ENCODE measurements around the gene COX8A.
"Not testable (repeated sequence)": the region's sequence is repeated elsewhere in the genome, so short reads cannot be mapped to it uniquely, and the experiment has no call there.

The COX8A gene, protein sequence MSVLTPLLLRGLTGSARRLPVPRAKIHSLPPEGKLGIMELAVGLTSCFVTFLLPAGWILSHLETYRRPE

GRCh38 chr11:63974259-63975143 is at the start of gene COX8A:
COX8A (plus strand) TSS chr11:63974620; CDS start chr11:63974681, 61 bp downstream.
- DNase-seq = peak; percentile 80 to 96 (median 93)

GRCh38 chr11:63929616-63930015 is 44.8 kb upstream of the COX8A start:
- DNase-seq = no peak

DNA sequence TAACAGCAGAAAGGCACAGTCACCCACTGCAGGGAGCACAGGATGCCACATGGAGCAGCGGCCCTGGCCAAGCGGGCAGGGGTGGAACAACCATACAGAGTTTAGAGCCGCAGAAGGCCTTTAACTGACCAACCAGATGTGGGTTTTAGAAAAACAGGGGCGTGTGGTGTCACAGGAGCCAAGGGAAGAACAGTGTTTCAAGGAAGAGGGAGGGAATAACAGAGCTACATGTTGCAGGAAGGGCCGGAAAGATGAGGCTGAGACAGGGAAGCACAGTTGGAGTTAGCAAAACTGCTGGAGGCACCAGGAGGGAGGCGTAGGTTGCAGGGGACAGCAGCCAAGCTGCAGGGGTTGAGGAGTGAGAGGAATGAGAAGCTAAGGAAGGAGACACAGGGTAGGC is 43.4 kb upstream of the COX8A start:
- DNase-seq = no peak

DNA sequence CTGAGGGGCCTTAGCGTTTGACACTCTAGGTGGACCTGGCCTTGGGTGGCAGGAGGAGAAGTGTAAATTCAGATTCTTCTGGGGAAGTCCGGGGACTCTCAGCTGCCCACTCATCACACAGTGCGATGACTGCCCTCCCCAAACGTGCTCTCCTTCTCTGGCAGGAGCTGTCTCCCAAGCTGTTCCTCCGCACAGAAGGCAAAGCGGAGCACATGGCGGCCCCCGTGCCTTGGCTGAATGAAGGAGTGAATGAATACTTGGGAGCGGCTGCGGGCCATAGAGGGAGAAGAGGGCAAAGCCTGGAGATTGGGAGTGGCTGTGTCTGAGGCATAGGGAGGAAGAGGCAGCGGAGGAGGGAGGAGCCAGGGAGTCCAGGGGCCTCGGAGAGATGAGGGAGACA is 42.5 kb upstream of the COX8A start:
- DNase-seq = no peak

DNA sequence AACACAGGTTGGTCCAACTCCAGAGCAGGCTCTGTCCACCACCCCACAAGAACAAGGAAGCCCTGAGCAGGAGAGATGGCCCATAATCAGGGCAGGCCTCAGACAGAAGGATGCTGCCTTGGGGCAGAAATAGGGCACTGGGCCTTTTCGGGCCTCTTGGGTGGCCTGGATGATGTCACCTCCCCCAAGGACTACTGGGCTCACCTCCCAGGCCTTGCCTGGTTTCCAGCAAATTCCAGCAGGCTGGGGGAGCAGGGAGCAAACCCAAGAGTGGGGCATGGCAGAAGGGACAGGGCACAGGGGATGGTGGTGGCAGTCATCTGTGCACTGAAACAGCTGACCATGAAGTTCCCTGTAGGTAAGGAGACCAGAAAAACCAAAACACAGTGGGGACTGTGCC is 41.0 kb upstream of the COX8A start:
- no peak for DNase-seq

DNA sequence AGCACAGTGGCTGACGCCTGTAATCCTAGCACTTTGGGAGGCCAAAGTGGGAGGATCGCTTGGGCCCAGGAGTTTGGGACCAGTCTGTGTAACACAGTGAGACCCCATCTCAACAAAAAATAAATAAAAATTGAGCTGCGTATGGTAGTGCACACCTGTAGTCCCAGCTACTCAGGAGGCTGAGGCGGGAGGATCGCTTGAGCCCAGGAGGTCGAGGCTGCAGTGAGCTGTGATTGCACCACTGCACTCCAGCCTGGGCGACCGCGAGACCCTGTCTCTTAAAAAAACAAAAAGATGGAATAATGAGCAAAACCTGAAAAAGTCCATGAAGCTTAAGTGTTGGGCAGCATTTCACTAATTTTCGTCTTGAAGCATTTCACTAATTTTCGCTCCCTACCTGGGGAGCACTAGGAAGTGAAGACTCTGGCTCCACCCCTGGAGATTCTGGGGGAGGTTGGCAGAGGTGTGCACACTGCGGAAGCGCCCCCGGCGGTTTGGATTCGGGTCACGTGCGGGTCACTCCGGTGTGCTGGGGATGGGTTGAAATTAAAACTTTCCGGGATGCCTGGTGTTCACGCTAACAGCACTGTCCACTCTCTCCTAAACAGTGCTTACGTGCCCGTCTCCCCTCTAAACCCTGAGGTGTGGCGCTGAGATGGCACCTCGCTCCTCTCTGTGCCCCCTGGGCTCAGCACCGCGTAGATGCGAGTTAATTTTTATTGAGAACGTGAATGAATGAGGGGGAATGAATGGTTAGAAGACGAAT is 36.5 kb upstream of the COX8A start:
- DNase-seq = peak in 1 of 6 experiments; percentile 12

GRCh38 chr11:63938479-63939396 is 35.7 kb upstream of the COX8A start, which contains the start of gene NAA40:
NAA40 (plus strand) TSS chr11:63939002; CDS start chr11:63939097, 95 bp downstream.
- DNase-seq = peak; percentile 71 to 91 (median 84)

DNA sequence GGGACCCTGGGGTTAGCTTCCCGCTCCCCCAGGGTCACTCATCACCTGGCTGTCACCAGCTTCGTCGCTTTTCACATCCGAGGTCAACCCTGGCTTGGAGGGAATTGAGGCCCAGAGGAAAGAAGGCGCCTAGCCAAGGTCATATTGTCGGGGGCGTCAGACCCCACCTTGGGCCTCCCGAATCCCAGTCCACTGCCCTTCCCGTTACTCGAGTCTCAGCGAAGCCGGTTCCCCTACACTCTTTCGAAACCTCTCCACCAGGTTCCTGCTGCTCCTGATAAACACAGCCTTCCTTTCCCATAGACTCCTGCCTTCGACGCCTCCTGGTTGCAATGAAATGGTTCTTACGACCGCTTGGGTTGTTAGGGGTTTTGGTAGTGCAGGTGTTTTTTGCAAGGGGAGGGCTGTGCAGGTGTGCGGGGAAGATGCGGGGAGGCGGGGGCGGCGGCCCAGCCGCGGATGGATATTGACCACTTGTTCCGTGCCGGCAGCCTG is 35.0 kb upstream of the COX8A start:
- peak in 1 of 6 experiments; percentile 24 for DNase-seq

GRCh38 chr11:63940786-63941185 is 33.6 kb upstream of the COX8A start:
- no peak for DNase-seq

DNA sequence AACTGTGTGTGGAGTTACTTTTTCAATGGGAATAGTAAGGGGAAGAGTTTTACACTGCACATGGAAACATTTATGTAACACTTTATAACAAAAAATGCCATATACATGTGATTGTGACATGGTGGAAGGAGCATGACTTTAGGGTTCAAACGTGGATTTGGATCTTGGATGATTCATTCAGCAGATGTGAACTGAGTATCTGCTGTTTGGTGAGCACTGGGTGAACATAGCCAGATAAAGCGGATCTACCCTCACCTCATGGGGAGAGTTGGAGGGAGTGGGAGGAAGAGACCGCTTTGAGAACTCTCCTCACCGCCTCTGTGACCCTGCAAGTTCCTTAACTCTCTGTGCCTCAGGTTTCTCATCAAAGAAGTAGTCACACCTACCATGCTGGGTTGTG is 32.5 kb upstream of the COX8A start:
- no peak for DNase-seq

- DNase-seq = no peak
Measured at GRCh38 chr11:63942803-63943202, 31.6 kb upstream of the COX8A start.

GRCh38 chr11:63944987-63945386 is 29.4 kb upstream of the COX8A start:
- no peak for DNase-seq

DNA sequence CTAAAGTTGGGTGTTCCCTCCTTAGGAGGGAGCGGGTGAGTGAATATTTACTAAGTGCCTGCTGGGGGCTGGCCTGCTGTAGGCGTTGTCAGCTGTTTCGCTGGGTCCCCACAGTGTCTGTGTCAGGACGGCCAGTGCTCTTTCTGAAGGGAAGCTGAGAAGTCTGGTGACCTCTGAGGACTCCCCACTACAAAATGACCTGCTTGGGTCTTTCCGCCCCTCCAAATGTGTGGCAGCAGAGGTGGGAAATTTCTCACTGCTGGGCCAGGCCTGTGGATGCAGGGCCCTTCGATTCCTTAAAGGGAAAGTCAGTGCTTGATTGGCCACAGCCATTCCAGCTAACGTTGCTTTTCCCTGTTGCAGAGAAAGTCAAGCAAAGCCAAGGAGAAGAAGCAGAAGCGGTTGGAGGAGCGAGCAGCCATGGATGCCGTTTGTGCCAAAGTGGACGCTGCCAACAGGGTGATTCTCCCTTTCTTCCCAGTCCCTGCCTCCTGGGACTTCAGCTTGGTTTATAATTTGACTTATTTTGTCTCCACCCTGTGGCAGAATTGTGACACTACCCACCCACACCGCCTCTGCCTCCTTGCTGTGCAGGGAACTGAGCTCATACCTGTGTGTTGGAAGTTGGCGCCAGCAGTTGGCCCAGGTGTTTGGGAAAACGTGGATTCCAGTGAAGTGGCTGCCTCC is 28.8 kb upstream of the COX8A start:
- peak; percentile 5 to 59 (median 34) for DNase-seq

DNA sequence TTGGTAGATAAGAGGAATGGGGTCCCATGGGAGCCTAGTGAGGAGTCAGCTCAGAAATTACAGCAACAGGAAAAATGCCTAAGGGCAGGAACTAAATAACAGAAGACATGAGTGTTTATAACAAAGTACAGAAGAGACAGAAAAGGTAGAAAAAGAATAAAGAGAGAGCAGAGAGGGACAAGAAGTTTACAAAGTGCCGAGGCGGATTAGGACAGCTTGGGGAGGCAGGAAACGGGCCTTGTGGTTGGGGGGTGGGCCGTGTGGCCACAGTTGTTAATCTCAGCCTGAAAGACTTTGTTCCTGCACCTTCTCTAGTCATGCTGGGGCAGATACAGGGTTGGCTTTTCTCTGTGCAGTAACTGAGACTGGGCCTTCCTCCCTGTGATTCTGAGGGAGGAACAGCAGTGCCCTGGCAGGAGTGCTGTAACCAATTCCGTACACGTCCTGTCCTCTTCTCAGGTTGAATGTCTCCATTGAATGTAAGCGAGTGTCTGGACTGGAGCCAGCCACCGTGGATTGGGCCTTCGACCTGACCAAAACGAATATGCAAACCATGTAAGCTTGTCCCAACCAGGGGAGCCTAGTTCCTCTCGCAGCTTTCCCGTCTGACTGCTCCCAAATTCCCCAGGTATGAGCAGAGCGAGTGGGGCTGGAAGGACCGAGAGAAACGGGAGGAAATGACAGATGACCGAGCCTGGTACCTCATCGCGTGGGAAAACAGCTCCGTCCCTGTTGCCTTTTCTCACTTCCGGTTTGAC is 22.5 kb upstream of the COX8A start:
- DNase-seq = peak in 1 of 6 experiments; percentile 10

DNA sequence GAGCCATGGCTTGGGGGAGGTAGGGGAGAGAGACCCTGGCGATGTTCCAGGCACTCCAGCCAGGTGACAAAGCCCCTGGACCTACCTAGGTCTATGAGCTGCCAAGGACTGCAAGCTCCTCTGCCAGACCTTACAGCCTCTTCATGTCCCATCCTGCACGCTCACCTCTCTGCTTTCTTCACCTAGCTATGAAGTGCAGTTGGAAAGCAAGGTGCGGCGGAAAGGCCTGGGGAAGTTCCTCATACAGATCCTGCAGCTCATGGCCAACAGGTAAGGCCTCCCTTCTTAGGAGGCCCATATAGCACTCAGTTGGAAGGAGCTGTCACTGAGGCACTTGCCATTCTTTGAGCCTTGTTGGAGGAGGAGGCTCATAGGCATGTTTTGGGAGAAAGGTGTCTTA is 21.9 kb upstream of the COX8A start:
- DNase-seq = no peak

DNA sequence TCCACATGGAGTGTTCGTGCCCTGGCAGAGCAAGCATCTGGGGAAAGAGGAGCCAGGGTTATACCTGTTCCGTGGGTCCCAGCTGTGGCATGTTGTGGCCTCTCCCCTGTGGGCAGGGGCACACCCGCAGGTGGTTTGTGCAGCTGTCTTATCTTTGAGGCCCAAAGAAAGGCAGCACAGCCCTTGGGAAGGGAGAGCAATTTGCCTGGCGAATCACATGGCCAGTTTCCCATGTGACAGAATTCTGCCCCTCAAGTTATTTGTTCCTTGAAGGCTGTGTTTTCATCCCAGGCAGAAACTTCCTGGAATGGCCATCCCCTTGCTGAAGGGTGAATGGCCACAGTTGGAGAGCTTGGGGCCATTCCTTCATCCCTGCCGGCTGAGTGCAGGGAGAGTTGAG is 16.4 kb upstream of the COX8A start:
- no peak for DNase-seq

DNA sequence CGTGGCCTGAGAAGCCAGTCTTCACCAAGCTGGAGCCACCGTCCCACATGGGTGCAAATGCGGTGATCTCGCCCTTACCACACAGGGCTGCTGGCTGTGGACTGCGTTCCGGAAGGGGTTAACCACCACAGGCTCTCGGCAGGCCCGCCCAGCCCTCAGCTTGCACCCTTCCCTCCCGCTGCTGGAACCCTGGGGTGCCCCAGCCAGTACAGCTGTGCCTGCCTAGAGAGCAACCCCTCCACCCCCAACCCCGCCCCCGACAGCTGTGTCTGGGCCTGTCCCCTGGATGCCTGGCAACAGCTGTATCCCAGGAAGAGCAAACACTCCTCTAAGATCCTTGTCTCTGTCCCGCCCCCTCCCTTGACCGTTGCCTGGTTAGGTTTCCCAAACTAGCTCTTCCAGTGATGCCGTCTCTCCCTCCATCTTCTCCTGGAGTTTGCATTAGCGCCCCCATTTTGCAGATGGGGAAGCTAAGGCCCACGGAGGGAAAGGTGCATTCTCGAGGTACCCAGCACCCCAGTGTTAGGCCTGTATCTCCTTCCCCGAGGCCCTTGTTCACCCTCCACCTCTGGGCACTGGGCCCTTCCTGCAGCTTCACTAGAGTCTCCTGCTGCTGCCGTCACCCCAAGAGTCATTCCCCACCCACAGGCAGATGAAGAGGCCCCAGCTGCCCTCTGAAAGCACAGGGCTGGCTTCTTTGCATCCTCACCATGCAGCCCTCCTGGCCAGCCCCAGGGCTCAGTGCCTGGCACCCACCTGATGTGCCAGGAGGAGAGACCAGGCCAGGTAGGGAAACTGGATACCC is 12.6 kb upstream of the COX8A start:
- DNase-seq = no peak

GRCh38 chr11:63963895-63964294 is 10.5 kb upstream of the COX8A start:
- DNase-seq = not testable (repeated sequence)

DNA sequence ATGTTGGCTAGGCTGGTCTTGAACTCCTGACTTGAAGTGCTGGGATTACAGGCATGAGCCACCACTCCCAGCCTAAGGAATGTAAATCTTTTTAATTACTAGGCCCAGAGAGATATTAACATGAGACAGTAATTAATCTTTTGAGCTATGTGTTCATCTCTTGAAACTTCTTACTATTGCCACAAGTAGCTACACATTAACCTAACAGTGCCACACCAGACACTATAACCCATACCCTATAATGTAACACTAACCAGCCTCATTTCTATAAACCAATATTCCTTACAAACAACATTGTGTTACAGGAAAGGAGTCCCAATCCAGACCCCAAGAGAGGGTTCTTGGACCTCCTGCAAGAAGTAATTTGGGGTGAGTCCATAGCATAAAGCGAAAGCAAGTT is 8.0 kb upstream of the COX8A start:
- DNase-seq = no peak

- DNase-seq = no peak
Measured at GRCh38 chr11:63969461-63969860, 5.0 kb upstream of the COX8A start.

Data from stimulated activated naive CD4-positive, alpha-beta T cell (primary cell).